GM15510 (cell line): ENCODE results near the gene ENTPD6.

ENCODE experiments used
- POLR2A ChIP-seq: IDR thresholded peaks from 3 replicates; pipeline ENCODE4 v1.6.1; 2011; ENCODE audit warnings: borderline replicate concordance; ENCODE audit not compliant: insufficient read length; ENCODE audit errors: extremely low read depth

ENTPD6 gene

DNA sequence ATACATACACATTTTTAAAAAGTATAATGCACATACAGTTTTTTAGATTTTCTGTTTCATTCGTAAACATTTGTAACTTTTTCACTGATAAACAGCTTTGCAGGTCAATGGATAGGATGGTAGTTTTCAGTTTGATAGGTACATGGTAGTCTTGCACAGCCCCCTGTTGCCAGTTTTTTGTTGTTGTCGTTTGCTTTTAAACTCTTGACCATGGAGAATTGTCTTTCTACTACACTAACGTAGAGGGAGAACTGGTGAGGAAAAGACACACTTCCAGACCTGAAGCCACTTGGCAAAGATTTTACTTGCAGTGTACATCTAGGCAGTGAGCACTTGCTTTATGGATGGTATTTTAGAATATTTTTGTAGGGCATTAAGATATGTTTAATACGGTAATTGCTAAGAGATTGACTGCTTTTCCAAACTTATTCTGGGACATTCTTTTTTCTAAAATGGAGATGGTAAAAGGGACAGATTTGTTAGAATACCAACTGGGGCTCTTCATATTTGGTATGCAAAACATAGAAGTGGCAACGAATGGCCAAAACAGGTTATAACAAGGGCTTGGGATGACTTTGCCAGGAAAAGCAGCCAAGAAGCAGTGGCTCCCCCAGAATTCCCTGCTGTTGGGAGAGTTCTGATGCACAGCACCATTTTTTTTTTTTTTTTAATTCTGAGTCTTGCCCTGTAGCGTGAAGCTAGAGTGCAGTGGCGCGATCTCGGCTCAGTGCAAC is 53.9 kb downstream of the ENTPD6 start:
- no peak for TF ChIP-seq POLR2A

- TF ChIP-seq POLR2A: no peak
Measured at GRCh38 chr20:25250508-25250907, 55.0 kb downstream of the ENTPD6 start.

DNA sequence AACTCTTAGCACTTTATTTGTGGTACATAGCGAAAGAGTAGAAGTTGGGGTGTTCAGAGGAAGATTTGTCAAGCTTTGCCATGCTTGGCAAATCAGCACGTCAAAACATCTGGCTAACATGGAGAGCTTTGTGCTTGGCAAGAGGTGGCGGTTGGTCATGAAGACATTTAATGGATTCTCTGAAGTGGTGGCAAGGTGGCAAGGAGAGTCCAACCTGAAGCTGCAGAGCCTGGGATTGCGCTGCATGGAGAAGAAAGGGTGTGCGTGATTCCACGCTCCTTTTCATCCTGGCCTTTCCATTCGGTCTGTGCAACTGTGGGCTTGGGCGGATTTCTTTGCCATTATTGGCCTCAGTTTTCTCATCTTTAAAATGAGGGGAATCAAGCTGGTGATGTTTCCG is 55.5 kb downstream of the ENTPD6 start:
- TF ChIP-seq POLR2A: no peak

DNA sequence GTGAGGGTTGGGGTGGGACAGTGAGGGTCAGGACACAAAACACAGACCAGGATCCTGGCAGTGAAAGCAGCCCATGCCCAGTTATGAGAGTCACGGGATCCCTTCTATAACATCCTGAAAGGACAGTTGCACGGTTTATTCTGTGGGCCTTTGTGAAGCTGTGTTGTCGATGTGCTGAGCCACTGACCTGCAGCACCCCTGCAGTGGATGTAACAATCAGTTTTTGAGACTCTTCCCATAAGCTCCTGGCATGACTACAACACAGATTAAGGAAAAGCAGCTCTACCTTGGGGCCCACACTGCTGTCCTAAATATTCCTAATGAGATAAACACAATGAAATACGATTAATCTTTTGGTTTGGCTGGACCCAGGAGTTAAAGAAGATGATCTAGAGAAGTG is 56.0 kb downstream of the ENTPD6 start:
- TF ChIP-seq POLR2A: no peak

DNA sequence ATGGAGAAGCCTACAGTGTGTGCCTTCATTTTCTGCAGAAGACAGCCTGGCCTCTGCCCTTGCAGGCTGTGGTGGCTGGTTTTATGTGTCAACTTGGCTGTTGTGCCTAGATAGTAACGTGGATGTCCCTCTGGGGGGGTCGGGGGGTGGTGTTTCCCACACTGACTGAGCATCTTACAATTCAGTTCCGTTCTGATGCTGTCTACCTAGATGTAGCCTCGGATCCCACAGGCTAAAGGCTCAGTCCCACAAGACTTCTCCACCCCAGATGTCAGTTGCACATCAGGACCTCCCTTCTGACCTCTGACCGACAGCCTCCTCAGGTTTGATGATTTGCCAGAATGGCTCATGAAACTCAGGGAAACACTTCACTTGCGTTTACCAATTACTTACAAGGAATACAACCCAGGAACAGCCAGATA is 56.7 kb downstream of the ENTPD6 start:
- no peak for TF ChIP-seq POLR2A

- TF ChIP-seq POLR2A: no peak
Measured at GRCh38 chr20:25252686-25253421, 57.3 kb downstream of the ENTPD6 start.

GRCh38 chr20:25253606-25254275 is 58.2 kb downstream of the ENTPD6 start:
- no peak for TF ChIP-seq POLR2A

DNA sequence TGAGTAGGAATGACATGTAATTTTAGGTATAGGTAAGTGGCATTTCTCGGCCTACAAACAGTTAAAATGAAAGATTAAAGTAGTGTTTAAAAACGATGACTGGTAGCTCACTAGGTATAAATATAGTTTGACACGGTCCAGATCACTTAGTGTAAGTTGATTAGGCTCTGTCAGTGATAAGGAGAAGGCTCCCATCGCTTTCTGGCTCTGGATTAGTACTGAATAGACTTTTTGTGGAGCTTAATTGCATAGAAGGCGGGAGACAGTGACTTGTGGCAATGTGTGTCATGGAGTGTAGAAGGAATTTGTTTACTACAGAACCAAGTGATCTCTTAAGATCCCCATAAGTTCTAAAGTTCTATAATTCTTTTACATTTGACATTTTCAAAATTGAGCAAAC is 59.1 kb downstream of the ENTPD6 start:
- no peak for TF ChIP-seq POLR2A

GRCh38 chr20:25254986-25255680 is 59.6 kb downstream of the ENTPD6 start:
- no peak for TF ChIP-seq POLR2A

DNA sequence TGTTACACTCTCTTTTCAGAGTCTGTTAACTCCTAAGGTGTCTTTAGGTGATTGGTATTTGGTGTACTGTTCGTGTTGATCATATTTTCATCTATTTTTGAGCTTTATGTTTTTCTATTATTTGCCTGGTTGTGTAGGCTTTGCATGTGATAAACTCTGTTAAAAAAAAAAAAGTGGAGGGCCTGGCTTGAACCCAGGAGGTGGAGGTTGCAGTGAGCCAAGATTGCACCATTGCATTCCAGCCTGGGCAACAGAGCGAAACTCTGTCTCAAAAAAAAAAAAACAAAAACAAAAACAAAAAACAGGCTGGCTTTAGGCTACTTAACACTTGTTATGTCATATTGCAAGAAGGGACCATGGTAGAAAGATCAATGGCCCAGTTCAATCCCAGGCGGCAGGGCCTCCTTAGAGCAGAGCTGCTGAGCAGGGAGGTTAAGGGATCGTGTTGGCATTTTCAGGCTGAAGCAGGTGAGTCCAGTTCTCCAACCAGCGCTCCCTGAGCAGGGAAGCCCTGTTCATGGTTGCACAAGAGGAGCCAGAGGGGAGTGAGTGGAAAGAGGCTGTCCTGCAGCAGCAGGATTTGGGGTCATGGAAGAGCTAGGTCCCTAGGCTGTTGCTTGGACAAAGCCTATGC is 60.8 kb downstream of the ENTPD6 start:
- no peak for TF ChIP-seq POLR2A

- no peak for TF ChIP-seq POLR2A
Measured at GRCh38 chr20:25257130-25257529, 61.6 kb downstream of the ENTPD6 start.

DNA sequence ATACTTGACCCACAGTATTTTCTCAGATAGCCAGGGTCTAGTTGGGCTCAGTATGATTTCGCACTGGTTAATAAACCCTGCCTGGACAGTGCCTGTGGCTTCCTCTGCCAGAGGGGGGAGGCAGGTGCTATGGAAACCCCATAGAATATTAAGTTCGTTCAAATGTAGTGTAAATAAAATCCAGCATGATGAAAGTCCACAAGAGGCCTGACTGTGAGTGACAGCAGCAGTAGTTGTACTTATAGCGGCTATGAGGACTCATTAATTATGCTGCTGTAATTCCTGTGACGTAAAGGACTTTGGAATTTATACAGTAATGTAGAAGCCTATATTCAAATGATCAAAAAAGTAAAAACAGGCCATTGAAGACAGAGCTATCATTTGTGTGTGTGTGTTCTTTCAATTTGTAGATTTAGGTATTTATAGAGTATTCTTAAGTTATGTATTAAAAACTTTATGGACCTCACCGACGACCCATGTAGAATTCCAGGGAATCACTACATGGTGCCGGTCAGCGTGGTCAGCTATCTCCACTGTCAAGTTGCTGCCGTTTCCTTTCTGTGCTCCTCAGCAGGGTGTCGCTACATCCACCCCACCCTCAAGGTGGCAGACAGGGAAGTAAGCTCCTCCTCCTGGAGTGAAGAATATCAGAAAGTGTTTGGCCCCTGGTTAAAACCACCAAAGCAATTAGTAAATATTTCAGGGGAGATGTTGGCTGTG is 62.4 kb downstream of the ENTPD6 start:
- TF ChIP-seq POLR2A: no peak

DNA sequence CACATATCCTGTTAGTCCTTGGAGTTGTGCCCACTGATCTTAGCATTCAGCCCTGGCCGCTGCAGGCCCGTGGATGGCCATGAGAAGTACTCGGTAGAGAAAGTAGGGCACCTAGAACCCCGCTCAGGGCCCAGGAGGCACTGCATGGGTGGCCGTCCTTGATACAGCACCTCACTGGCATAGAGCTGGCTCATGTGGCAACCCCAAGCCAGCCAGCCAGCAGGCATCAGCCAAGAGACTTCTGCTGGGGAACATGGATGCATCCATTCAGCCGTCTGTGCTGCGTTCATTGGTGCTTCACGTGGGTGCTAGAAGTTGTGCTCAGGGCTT is 62.9 kb downstream of the ENTPD6 start:
- TF ChIP-seq POLR2A: no peak

- no peak for TF ChIP-seq POLR2A
Measured at GRCh38 chr20:25258828-25259227, 63.3 kb downstream of the ENTPD6 start.

DNA sequence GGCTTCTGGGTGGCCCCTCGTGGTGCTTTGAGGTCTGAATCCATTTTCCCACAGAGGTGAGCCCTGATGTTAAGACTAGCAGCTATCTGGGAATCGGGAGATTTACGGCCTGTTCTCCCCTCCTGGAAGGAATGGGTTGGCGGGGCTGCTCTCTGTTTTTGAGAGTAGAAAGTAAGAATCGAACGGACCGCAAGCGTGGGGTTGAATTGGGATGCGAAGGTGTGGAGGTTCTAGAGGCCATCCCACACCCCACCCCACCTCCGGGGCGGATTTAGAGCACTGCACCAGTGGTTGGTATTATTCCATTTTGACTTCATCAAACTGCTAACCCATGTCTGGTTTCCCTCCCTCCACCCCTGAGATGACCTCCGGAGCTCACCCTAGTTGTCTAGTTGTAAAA is 63.8 kb downstream of the ENTPD6 start:
- no peak for TF ChIP-seq POLR2A

DNA sequence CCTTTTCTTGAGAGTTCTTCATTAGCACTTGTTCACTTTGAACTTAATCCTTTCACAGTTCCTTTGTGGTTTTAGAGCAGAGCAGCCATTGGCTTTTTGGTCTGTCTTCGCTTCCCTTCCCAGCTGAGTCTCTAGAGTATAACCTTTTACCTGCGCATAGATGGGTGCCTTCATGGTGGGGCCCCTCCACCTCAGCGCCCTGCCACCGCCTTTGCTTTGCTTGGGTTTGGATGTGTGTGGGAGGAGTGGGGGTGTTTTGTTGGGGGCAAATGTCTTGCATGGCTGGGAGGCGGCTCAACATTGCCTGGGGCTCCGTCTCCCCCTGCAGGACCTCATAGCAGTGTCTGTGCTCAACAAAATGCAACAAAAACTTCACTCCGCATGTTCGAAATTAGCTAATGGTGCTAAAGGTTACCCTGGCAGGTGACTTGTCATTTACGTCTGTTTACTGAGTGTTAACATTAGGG is 64.3 kb downstream of the ENTPD6 start:
- TF ChIP-seq POLR2A: no peak
